C4-2B (cell line): ENCODE data around the gene AOAH.

ENCODE experiments used
- CTCF ChIP-seq: fragments of 450-650 bp; conservative IDR thresholded peaks from 2 replicates; pipeline ENCODE4 v1.5.1; 2017; ENCODE audit warnings: mild to moderate bottlenecking
- ZFX ChIP-seq: fragments of 450-650 bp; IDR thresholded peaks from 2 replicates; pipeline ENCODE4 v1.6.1; 2017

DNA sequence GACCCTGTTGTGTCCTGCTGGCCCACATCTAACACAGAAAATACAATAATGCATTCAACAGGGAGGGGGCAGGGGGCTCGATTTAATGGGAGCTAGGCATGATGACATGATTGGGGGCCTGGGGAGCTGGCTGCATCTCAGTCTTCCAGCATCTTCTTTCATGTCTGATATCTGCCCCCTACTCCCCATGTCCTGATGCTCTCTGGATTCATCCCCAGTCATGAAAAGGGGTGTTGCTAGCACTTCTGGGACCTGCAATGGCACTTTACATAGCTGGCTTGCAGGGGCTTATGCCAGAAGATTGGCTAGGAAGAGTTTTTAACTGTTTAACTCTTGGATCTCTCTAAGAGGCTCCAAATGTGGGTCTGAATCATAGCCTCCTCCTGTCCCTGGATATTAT is 94.9 kb downstream of the AOAH start:
- TF ChIP-seq CTCF (no peak), ZFX (no peak)
